Cortex of kidney (tissue), 1 donor: ENCODE measurements around the gene ATAD1.
"Not testable (repeated sequence)": the region's sequence is repeated elsewhere in the genome, so short reads cannot be mapped to it uniquely, and the experiment has no call there.

Source experiments
- DNase-seq: peaks from one replicate; lab custom pipeline; 2025; lab: John Stamatoyannopoulos, UW

ATAD1 gene

DNA sequence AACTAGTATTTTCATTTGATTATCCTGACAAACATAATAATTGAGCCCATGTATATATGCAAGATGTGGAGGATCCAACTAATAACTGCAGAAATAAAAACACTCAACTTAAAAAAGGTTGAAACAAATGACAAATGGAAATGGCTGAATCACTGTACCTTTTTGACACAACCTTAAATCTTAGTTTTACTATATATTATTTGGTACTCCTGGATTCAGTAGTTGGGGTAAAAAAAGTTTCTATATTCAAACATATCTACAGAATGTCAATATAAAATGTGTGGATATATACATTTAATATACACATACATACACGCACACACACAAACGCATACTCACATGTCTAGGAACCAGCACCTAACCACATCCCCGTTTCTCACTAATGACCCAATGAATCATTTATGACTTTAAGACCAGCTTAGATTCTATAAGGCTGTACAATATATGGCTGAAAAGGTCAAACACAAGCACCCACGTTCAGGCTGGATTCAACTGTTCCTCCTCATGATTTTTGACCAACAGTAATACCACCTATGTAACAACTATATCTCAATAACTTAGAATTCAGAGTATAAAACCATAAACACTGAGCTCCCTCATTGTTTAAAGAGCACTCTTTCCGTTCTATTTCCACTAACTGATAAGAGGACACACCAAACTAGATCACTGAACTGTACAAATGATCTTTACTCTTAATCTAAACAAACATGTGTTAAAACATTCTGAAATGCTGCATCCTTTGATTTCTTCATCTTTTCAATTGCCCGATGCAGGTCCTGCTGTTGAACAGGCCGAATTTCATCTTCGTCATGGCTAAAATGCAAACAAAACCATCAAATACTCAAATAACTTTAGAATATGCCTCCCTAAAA is 63.8 kb downstream of the ATAD1 start:
- no peak for DNase-seq

DNA sequence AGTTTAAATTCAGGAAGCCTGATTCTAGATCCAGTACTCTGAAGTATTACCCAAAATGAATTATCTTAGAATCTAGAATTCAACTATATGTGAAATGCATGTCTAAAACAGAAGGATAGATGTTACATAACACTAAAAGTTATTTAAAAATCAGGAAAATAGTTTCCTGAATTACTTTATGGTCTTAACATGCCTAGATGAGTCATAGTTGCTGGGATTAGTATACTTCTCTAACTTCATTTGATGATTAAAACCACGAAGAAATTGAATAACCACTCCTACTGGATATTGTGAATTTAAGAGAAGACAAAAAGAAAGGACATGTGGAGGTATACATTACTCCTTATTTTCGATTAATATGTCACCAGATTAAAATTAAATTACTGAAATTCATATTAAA is 65.5 kb downstream of the ATAD1 start:
- no peak for DNase-seq

DNA sequence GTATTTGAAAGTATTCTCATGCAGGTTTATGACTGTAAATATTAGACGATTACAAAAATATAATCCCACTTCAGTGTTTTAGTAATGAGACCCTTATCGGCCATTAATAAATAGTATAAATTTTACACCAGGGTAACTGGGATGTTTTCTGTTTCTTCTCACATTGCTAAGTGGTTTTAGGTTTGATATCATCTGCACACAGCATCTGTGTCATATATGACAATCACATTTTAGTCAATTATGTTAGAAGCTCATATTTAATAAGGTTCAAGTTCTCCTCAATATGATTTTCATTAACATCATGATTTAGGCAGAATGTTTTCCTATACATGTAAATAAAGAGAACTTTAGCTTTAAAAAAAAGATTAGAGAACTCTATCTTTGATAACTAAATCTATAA is 66.8 kb downstream of the ATAD1 start:
- no peak for DNase-seq

DNA sequence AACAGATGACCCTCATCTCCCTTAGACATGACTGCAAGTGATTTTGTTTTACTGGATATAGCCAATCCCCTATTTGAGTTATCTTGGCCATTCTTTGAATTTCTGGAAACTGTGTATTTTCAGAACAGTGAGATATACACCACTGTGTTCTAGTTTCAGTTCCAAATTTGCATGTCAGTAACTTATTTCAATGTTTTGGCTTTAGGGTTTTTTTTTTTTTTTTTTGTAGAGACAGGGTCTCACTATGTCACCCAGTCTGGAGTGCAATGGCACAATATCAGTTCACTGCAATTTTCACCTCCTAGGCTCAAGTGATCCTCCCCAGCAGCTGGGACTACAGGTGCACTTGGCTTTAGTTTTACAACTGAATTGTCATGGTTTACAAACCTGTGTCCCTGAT is 67.2 kb downstream of the ATAD1 start:
- DNase-seq = no peak

DNA sequence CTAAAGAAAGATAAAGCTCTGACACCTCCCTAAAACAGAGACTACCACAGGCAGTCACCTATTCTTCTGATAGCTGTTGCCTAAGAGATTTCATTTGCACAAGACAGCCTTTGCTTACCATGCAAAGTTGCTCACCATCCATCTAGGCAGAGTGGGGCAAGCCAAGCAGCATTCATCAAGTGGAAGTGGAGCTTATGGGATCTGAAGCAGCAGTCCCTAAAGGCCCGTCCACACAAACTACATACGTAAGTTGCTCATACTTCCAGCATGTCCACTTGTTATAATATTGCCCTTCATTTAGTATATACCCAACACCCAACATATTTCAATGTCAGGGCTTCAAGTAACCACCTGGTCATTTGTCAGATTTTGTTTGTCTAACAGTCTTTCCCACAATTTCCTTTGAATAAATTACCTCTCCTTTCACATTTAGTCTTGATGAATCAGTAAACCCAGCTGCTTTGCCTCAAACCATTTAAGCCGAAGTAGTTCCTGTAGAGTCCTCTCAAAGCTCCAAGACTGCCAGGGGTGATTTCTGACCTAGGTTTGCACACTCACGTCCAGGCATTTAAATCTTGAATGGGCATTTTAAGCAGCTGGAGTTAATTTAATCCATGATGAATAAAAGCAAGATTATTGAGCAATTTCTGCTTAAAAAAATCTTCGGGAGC is 67.9 kb downstream of the ATAD1 start:
- DNase-seq = no peak

GRCh38 chr10:87748244-87748643 is 69.8 kb downstream of the ATAD1 start:
- DNase-seq = not testable (repeated sequence)

DNA sequence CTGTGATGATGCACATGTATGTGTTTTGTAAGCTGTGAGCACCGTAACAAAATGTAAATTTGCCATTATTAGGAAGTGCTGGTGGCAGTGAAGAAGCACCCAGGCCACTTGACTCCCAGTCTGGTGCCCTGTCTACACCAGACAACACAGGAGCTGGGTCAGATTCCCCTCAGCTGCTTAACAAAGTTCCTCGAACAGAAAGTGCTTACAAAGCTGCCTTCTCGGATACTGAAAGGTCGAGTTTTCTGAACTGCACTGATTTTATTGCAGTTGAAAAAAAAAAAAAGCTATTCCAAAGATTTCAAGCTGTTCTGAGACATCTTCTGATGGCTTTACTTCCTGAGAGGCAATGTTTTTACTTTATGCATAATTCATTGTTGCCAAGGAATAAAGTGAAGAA is 71.1 kb downstream of the ATAD1 start:
- no peak for DNase-seq

DNA sequence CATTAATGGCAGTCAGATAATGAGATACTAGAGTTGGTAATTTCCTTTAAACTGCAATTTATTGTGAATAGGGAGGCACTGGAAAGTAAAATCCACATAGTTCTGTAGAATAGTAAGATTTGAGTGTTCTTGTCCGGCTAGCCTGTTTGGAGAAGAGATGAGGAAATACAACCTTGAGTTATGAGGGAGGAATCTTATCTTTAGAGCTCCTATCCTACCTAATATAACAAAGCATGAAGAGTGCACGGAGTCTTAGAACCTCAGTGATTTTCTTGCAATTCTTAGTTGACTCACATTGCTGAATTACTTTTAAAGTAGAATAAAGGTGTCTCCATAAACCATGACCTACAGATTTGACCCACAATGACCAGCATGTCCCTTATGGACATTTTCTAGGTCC is 73.4 kb downstream of the ATAD1 start:
- no peak for DNase-seq

DNA sequence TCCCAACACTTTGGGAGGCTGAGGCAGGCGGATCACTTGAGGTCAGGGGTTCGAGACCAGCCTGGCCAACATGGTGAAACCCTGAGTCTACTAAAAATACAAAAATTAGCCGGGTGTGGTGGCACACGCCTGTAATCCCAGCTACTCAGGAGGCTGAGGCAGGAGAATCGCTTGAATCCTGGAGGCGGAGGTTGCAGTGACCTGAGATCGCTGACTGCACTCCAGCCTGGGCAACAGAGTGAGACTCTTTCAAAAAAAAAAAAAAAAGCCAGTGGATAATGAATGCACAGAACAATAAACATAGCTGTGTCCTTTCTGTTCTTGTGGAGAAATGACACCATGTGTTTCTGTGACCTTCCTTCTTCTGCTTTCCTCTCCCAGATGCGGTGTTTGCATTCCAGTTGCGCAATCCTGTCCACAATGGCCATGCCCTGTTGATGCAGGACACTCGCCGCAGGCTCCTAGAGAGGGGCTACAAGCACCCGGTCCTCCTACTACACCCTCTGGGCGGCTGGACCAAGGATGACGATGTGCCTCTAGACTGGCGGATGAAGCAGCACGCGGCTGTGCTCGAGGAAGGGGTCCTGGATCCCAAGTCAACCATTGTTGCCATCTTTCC is 74.9 kb downstream of the ATAD1 start:
- DNase-seq = not testable (repeated sequence)

DNA sequence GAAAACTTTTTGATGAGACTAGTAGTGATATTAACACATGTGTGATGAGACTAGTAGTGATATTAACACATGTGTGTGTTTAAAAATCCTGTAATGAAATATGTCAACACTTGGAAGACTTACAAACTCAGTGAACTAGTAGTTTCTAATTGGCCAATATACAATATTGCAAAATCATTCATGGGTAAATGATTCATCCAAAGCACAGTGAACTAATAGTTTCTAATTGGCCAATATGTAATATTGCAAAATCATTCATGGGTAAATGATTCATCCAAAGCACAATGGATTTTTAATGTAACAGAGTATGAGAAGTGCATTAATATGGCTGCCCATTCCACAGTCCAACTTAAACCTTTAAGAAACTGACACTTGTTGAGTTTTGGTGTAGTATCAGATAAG is 77.8 kb downstream of the ATAD1 start:
- DNase-seq = no peak

GRCh38 chr10:87739703-87740102 is 78.3 kb downstream of the ATAD1 start:
- no peak for DNase-seq

GRCh38 chr10:87738253-87738652 is 79.8 kb downstream of the ATAD1 start:
- DNase-seq = not testable (repeated sequence)

DNA sequence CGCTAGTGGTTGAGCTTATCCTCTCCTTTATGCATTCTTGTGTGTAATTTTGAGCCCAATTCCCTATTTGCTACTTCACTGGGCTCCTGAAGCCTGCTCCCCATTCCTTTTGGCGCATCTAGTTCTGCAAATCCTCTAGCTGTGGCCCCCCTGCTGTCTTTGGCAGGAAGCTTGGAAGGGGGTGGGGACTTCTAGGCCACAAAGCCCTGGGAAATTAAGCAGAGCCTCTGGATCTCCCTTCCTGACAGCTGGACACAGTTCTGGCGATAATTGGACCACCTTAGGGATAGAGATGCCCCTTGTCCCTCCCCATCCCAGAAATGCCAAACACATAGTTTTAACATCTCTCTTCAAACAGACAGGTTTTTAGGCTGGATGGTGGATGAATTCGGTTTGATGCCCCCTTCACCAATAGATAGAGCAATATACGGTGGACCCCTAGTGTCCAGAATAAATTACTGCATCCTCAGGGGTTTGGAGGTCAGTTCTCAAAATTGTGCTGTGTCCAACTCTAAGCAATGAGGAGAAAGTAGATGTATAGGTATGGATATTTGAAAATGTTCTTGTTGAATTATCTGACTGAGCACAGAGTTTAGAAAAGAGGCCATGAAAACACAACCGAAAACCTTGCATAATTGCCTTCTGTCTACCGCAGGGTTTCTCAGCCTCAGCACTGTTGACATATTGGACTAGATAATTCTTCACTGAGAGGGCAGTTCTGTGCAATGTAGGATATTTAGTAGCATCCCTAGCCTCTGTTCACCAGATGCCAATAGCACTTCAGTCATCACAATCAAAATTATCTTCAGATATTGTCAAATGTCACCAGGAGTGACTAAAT is 82.8 kb downstream of the ATAD1 start:
- DNase-seq = no peak

GRCh38 chr10:87733081-87733480 is 84.9 kb downstream of the ATAD1 start:
- no peak for DNase-seq

DNA sequence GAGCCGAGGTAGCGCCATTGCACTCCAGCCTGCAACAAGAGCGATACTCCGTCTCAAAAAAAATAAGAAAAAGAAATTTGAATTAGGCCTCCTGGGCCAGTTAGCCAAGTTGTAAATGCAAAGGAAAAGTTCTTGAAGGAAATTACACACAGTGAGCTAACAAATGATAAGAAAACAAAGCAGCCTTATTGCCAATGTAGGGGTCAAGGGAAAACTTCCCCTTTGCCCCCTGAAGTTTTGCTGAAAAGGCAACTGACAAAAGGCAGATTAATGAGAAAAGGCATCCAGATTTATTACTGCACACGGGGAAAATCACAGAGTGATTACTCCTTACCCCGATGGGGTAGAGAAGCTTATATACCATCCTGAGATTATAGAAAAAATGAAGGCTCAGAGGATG is 88.1 kb downstream of the ATAD1 start:
- no peak for DNase-seq

GRCh38 chr10:87724789-87725188 is 93.2 kb downstream of the ATAD1 start:
- DNase-seq = no peak

- no peak for DNase-seq
Measured at GRCh38 chr10:87723500-87723899, 94.5 kb downstream of the ATAD1 start.

DNA sequence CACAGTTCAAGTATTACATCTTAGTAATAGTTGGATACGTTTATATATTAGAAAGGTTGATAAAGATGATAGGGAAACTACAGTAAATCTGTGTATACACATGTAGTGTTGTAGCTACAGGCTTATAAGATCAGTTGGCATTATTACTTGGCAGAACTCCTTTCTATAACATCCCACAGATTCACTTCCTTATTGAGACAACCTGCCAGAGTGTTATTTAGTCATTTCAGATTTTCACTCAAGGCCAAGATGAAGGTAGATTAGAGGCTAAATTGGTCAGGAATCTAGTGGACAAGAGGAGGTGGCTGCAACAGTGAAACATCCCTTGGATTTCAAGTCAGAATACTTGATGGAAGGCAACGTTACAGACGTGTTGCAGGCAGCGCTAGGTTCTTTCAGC is 95.3 kb downstream of the ATAD1 start:
- no peak for DNase-seq

DNA sequence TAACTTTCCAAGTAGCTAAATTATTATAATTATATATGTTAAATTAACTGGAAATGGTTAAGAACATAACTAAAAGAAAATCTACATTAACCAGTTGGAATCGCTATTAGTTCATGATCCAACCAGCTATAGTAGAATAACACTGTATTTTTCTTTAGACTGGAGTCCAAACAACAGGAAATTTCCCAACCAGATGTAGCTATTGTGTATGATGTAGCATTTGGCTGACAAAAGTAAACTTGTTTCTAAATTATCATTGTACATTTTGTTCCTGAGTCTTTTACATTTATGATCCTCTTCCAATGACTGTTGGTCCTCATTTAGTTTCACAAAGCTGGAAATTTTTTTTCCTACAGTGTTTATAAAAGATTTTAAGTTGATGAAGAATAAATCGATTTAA is 96.2 kb downstream of the ATAD1 start:
- no peak for DNase-seq

DNA sequence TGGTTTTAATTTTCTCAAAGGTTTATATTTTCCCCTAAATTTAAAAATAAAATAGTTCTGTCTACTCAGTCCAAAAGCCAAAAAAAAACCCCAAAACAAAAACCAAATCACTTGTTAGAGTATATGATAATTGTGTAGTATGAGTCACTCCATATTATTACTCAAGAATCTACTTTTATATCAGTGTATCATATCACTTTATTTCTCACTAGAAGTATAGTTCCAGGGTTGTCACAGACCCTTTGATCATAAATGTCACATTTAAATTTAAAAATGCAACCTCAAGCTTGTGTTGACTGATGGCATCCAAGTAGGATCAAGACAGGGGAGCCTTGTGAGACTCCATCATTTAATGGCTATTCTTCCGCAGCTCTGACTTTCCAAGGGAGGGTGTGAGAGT is 97.4 kb downstream of the ATAD1 start:
- DNase-seq = no peak

DNA sequence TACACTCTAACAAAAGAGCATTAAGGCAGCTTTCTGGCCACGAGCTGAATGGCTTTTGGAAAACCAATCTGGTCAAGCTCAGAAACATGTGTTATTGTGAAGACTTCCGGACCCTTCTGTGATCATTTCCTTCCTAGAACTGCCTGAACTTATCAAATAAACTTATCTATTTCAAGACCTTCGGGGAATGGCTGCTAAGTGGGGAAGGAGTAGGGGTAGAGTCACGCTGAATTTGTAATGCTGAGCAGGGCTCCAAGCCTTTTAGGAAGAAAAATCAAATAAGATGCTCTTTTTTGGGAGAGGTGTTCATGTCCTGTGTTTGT is 101.7 kb downstream of the ATAD1 start:
- no peak for DNase-seq
